Measurements from ENCODE around the gene PSMB5.
"Not testable (repeated sequence)": the region's sequence is repeated elsewhere in the genome, so short reads cannot be mapped to it uniquely, and the experiment has no call there.

Gene PSMB5

DNA sequence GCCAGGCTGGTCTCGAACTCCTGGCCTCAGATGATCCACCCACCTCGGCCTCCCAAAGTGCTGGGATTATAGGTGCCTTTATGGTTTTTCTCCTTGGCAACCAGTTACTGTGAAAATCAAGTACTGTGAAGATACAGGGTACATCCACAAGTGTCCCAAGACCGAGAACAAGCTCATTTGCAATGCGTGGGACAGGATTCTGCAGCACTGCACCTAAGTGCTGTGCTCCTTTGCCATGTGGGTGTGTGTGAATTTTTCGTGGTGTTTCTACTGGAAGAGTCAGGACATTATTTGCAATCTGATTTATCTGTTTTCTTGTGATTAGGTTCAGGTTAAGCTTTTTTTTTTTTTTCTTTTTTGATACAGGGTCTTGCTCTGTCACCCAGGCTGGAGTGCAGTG is 17.6 kb downstream of the PSMB5 start:
- no peaks in the 10 kb centered on the region for H4K20me1 ChIP-seq (ENCODE audit: insufficient read depth)
- no peak overlapping the region for H3K27ac ChIP-seq
- no peaks in the 10 kb centered on the region for H3K27me3 ChIP-seq (ENCODE audit: insufficient read depth, low read depth)
- no peak overlapping the region for H2AFZ ChIP-seq (ENCODE audit: low read depth)
- H3K4me1 ChIP-seq (ENCODE audit: low read depth, poor library complexity, severe bottlenecking): no peaks in the 10 kb centered on the region
- TF ChIP-seq, protein P1, sequence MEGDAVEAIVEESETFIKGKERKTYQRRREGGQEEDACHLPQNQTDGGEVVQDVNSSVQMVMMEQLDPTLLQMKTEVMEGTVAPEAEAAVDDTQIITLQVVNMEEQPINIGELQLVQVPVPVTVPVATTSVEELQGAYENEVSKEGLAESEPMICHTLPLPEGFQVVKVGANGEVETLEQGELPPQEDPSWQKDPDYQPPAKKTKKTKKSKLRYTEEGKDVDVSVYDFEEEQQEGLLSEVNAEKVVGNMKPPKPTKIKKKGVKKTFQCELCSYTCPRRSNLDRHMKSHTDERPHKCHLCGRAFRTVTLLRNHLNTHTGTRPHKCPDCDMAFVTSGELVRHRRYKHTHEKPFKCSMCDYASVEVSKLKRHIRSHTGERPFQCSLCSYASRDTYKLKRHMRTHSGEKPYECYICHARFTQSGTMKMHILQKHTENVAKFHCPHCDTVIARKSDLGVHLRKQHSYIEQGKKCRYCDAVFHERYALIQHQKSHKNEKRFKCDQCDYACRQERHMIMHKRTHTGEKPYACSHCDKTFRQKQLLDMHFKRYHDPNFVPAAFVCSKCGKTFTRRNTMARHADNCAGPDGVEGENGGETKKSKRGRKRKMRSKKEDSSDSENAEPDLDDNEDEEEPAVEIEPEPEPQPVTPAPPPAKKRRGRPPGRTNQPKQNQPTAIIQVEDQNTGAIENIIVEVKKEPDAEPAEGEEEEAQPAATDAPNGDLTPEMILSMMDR (conservative IDR thresholded peaks at IDR 0.05; ENCODE audit: low read depth, low read length): no peak
- H3K36me3 ChIP-seq (ENCODE audit: insufficient read depth): no peaks in the 10 kb centered on the region
- H3K4me2 ChIP-seq: no peak overlapping the region
- no peak overlapping the region for H3K9ac ChIP-seq
- no peak overlapping the region for H3K4me3 ChIP-seq (IDR thresholded peaks at IDR 0.05; ENCODE audit: insufficient read depth, low read depth, low read length)
- H3K79me2 ChIP-seq (ENCODE audit: insufficient read depth, low read depth): no peaks in the 10 kb centered on the region

DNA sequence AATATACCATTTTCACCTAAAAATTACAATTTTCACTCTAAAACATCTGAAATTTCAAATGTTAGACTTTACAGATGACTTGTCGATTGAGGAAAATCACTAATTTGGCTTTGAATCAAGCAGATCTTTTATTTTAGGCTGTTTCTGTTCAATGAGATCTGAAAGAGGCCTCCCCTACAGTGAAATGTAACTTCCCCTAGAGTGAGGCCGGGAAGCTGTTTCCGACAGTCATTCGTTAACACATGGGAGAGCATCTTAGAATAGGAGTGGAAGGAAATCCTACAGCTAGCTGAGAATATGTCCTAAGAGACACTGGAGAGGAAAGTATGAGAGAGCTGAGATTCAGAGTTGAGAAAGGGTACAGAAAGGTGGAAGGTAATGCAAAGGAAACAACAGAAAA is 19.1 kb downstream of the PSMB5 start:
- no peaks in the 10 kb centered on the region for H3K36me3 ChIP-seq (ENCODE audit: insufficient read depth)
- H4K20me1 ChIP-seq (ENCODE audit: insufficient read depth): no peaks in the 10 kb centered on the region
- H3K4me2 ChIP-seq: no peak overlapping the region
- H3K79me2 ChIP-seq (ENCODE audit: insufficient read depth, low read depth): no peaks in the 10 kb centered on the region
- TF ChIP-seq, protein P1 (conservative IDR thresholded peaks at IDR 0.05; ENCODE audit: low read depth, low read length): no peak
- no peak overlapping the region for H2AFZ ChIP-seq (ENCODE audit: low read depth)
- H3K4me1 ChIP-seq (ENCODE audit: low read depth, poor library complexity, severe bottlenecking): no peaks in the 10 kb centered on the region
- H3K27ac ChIP-seq: no peak overlapping the region
- no peak overlapping the region for H3K9ac ChIP-seq
- no peak overlapping the region for H3K4me3 ChIP-seq (IDR thresholded peaks at IDR 0.05; ENCODE audit: insufficient read depth, low read depth, low read length)
- no peaks in the 10 kb centered on the region for H3K27me3 ChIP-seq (ENCODE audit: insufficient read depth, low read depth)

DNA sequence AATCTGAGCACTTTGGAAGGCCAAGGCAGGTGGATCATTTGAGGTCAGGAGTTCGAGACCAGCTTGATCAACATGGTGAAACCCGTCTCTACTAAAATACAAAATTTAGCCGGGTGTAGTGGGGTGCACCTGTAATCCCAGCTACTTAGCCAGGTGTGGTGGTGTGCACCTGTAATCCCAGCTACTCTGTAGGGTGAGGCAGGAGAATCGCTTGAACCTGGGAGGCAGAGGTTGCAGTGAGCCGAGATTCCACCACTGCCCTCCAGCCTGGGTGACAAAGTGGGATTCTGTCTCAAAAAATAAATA is 21.0 kb downstream of the PSMB5 start:
- H3K4me2 ChIP-seq; H3K36me3 ChIP-seq (ENCODE audit: insufficient read depth); H2AFZ ChIP-seq (ENCODE audit: low read depth); H4K20me1 ChIP-seq (ENCODE audit: insufficient read depth); H3K27ac ChIP-seq; H3K9ac ChIP-seq; H3K27me3 ChIP-seq (ENCODE audit: insufficient read depth, low read depth); H3K4me3 ChIP-seq (IDR thresholded peaks at IDR 0.05; ENCODE audit: insufficient read depth, low read depth, low read length); H3K4me1 ChIP-seq (ENCODE audit: low read depth, poor library complexity, severe bottlenecking); H3K79me2 ChIP-seq (ENCODE audit: insufficient read depth, low read depth): not testable (repeated sequence)

DNA sequence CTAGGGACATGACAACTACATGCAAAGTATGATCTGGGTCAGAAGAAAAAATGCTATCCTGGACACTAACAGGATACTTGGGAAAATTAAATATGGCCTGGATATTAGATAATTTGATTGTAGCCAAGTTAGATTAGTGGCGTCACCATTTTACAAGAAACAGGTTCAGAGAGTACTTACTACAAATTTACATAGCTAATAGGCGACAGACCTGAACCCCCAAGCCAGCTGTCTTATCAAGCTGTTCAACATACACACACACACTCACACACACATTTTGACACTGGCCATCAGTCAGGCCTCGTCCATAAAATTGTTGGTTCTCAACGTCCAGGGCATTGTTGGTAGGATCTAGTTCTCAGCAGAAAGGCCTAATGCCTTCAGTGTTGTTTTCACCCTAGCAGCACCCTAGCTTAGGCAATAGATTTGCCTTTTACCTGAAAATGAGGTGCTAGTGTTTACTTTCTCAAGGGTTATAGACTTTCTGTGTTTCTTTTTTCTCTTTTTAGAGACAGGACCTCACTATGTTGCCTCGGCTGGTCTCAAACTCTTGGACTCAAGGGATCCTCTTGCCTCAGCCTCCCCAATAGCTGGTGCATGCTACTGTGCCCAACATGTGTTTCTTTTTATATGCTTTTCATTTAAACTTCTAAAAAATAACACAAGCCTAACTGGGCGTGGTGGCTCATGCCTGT is 21.5 kb downstream of the PSMB5 start:
- Histone ChIP-seq H3K79me2 (ENCODE audit: insufficient read depth, low read depth) (no peaks in the 10 kb centered on the region), H3K4me2 (no peak overlapping the region), H3K4me3 (IDR thresholded peaks at IDR 0.05; ENCODE audit: insufficient read depth, low read depth, low read length) (no peak overlapping the region), H3K36me3 (ENCODE audit: insufficient read depth) (no peaks in the 10 kb centered on the region), H3K9ac (no peak overlapping the region), H3K27ac (no peak overlapping the region), H3K27me3 (ENCODE audit: insufficient read depth, low read depth) (no peaks in the 10 kb centered on the region), H3K4me1 (ENCODE audit: low read depth, poor library complexity, severe bottlenecking) (peaks cover 12% of the 10 kb centered on the region), H4K20me1 (ENCODE audit: insufficient read depth) (no peaks in the 10 kb centered on the region), H2AFZ (ENCODE audit: low read depth) (no peak overlapping the region)
- TF ChIP-seq, protein P1 (conservative IDR thresholded peaks at IDR 0.05; ENCODE audit: low read depth, low read length): no peak

DNA sequence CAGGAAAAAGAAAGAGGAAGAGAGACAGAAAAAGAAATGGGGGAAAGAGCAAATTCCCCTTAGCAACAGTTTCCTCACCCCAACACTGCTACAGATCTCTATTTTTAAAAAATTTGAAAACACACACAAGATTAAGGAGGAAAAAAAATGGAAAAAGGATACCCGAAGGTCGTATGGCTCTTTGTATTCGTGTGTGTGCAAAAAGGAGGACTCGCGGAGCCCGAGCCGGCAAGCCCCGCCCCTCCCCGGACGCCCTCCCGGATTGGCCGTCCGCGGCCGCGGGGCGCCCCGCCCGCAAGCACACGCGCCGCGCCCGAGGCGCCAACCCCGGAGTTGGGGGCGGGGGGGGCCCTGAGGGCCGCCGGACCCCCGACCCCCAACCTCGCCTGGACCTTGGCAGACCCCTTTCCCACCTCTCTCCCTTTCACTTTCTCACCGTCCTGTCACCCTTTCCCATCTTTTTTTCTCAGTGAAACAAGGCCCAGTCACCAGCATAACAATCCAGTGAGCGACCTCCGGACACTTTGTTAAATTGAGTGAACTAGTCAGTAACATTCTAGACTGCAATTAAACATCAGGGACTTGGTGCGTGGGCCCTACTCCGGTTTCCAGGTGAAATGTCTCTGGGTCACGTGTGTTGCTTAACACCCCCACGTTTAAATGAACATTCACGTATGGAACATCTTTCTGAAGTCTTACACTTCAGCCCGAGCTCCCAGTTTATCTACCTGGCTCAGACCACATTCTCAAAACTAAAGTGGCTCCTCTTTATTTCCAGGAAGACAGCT is 24.6 kb downstream of the PSMB5 start, which contains the start of gene C14orf93:
TSS of gene C14orf93 (minus strand) at position 205 of the 788 bp plus-strand sequence. CDS start 11,120 bp downstream, outside the sequence.
- Histone ChIP-seq H3K4me1 (ENCODE audit: low read depth, poor library complexity, severe bottlenecking) (peaks cover 31% of the 10 kb centered on the region), H3K9ac (peak within 1 kb of the TSS; percentile 64; the same call in 1 of the 2 replicates), H3K36me3 (ENCODE audit: insufficient read depth) (no peaks in the 10 kb centered on the region), H2AFZ (ENCODE audit: low read depth) (peak within 1 kb of the TSS; percentile 82), H3K27me3 (ENCODE audit: insufficient read depth, low read depth) (no peaks in the 10 kb centered on the region), H3K79me2 (ENCODE audit: insufficient read depth, low read depth) (no peaks in the 10 kb centered on the region), H4K20me1 (ENCODE audit: insufficient read depth) (no peaks in the 10 kb centered on the region), H3K4me3 (IDR thresholded peaks at IDR 0.05; ENCODE audit: insufficient read depth, low read depth, low read length) (no peak within 1 kb of the TSS), H3K27ac (peak within 1 kb of the TSS; percentile 74), H3K4me2 (peak within 1 kb of the TSS; percentile 86)
- TF ChIP-seq, protein P1 (conservative IDR thresholded peaks at IDR 0.05; ENCODE audit: low read depth, low read length): no peak

Data from KMS-11 (cell line).